ENCODE results near the gene ST6GALNAC5.

DNA sequence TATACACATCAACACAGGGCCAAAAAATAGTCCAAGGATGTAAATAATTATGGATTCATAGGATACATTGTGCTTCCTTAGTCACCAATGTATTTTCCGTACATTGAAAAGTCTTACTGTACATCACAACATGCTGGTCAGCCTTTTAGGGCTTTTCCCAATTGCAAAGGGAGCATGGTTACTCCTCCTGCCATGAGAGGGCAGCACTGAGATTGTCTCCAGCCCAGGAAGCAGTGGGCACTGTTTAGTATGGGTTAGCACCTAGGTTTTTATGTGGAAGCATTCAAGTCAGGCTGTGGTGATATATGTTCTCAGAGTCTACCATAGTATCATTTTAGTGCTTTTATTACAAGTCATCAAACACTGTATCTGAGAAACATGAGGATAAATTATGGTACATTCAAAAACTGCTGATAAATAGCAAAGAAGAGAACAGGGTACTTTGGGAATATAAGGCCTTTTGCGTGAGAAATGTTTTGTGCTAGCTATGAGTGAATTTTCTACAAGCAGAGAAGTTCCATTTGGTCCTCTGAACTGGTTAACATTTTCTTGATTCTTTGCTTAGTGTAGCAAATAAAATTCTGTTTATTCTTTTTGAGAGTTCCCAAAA is 34.0 kb downstream of the ST6GALNAC5 start:
- TF ChIP-seq CTCF (IDR thresholded peaks at IDR 0.05) (peak; percentile 93), ZFX (IDR thresholded peaks at IDR 0.05; ENCODE audit: borderline replicate concordance) (no peak)
